Neural cell (in vitro differentiated cells): ENCODE data around the gene OR10K2. TPM values are rescaled to one million over a fixed set of nuclear protein-coding genes. Genes with fewer than 3 reads are reported as not detected.

Source experiments
- H2AFZ ChIP-seq: fragments of 200-600, 300-800 bp; sonication (generic), shearing (Covaris generic); 2 replicates; pipeline ENCODE4 v1.6.0; 2014; ENCODE audit warnings: low read depth, mild to moderate bottlenecking, antibody characterized with exemption, low read length, moderate library complexity
- H3F3A ChIP-seq: fragments of 200-600 bp; shearing (Covaris generic); 2 replicates; pipeline ENCODE4 v1.6.1; 2016; ENCODE audit warnings: mild to moderate bottlenecking, moderate library complexity, mixed read lengths, antibody characterized with exemption, low read length; ENCODE audit not compliant: insufficient read depth, poor library complexity, severe bottlenecking
- H3K27ac ChIP-seq: fragments of 200-600, 300-800 bp; sonication (generic), shearing (Covaris generic); 2 replicates; pipeline ENCODE4 v1.5.1; 2014; ENCODE audit warnings: mild to moderate bottlenecking, low read length, moderate library complexity
- H3K27me3 ChIP-seq: fragments of 300-800, 200-600 bp; sonication (generic), shearing (Covaris generic); 2 replicates; pipeline ENCODE4 v1.6.0; 2014; ENCODE audit warnings: mild to moderate bottlenecking, low read depth, low read length, moderate library complexity; ENCODE audit not compliant: insufficient read depth
- H3K36me3 ChIP-seq: fragments of 300-800, 200-600 bp; sonication (generic), shearing (Covaris generic); 2 replicates; pipeline ENCODE4 v1.5.1; 2014; ENCODE audit warnings: mild to moderate bottlenecking, antibody characterized with exemption, low read length, moderate library complexity; ENCODE audit not compliant: insufficient read depth
- H3K4me2 ChIP-seq: fragments of 300-800, 200-600 bp; sonication (generic), shearing (Covaris generic); 2 replicates; pipeline ENCODE4 v1.6.0; 2014; ENCODE audit warnings: mild to moderate bottlenecking, low read length
- H3K4me3 ChIP-seq: fragments of 300-800, 200-600 bp; sonication (generic), shearing (Covaris generic); 2 replicates; pipeline ENCODE4 v1.5.1; 2014; ENCODE audit warnings: mild to moderate bottlenecking, low read length, moderate library complexity
- H3K79me2 ChIP-seq: fragments of 200-600 bp; shearing (Covaris generic); replicated peaks from 2 replicates; pipeline ENCODE4 v1.6.0; 2014; ENCODE audit warnings: mild to moderate bottlenecking, low read length, moderate library complexity; ENCODE audit not compliant: insufficient read depth
- H3K9ac ChIP-seq: fragments of 300-800, 200-600 bp; sonication (generic), shearing (Covaris generic); 2 replicates; pipeline ENCODE4 v1.6.1; 2016; ENCODE audit warnings: mild to moderate bottlenecking, low read length, mixed read lengths
- H3K9me2 ChIP-seq: fragments of 200-600 bp; shearing (Covaris generic); 2 replicates; pipeline ENCODE4 v1.6.1; 2016; ENCODE audit warnings: mild to moderate bottlenecking, low read length, mixed read lengths; ENCODE audit not compliant: insufficient read depth
- H3K9me3 ChIP-seq: fragments of 200-600, 300-800 bp; sonication (generic), shearing (Covaris generic); 2 replicates; pipeline ENCODE4 v1.6.1; 2016; ENCODE audit warnings: mild to moderate bottlenecking, mixed run types, low read length, moderate library complexity, mixed read lengths
- H4K20me1 ChIP-seq: fragments of 200-600 bp; shearing (Covaris generic); 2 replicates; pipeline ENCODE4 v1.6.1; 2016; ENCODE audit warnings: mild to moderate bottlenecking, mixed run types; ENCODE audit not compliant: insufficient read depth
- EP300 ChIP-seq: fragments of 450-650 bp; conservative IDR thresholded peaks from 2 replicates; pipeline ENCODE4 v1.6.1; 2014; ENCODE audit warnings: antibody characterized with exemption, mild to moderate bottlenecking, moderate library complexity; ENCODE audit not compliant: poor library complexity, severe bottlenecking
- EZH2 ChIP-seq: fragments of 200-600, 300-800 bp; shearing (Covaris generic), sonication (generic); IDR thresholded peaks from 2 replicates; pipeline ENCODE4 v1.6.1; 2014; ENCODE audit warnings: antibody characterized with exemption, low read length, borderline replicate concordance, mild to moderate bottlenecking; ENCODE audit not compliant: insufficient read depth, poor library complexity, severe bottlenecking
- MXI1 ChIP-seq: fragments of 450-650 bp; conservative IDR thresholded peaks from 2 replicates; pipeline ENCODE4 v1.6.1; 2014; ENCODE audit warnings: antibody characterized with exemption, mild to moderate bottlenecking; ENCODE audit not compliant: poor library complexity, severe bottlenecking
- POLR2AphosphoS5 ChIP-seq: IDR thresholded peaks from 2 replicates; pipeline ENCODE4 v1.6.1; 2012
- RAD21 ChIP-seq: fragments of 450-650 bp; conservative IDR thresholded peaks from 2 replicates; pipeline ENCODE4 v1.6.1; 2014; ENCODE audit warnings: antibody characterized with exemption, mild to moderate bottlenecking, moderate library complexity
- REST ChIP-seq: IDR thresholded peaks from 2 replicates; pipeline ENCODE4 v1.6.1; 2012; ENCODE audit warnings: borderline replicate concordance
- SMC3 ChIP-seq: fragments of 450-650 bp; conservative IDR thresholded peaks from 2 replicates; pipeline ENCODE4 v1.6.1; 2014; ENCODE audit warnings: antibody characterized with exemption, mild to moderate bottlenecking, moderate library complexity; ENCODE audit not compliant: poor library complexity
- TAF1 ChIP-seq: IDR thresholded peaks from 2 replicates; pipeline ENCODE4 v1.6.1; 2012; ENCODE audit warnings: low read depth
- polyA plus RNA-seq: library from polyadenylated mRNA; depleted of rRNA; stranded (reverse); fragments of >200 nt; gene quantifications from 2 replicates; pipeline ENCODE4 v1.2.3, GENCODE V29; 2014
- TF ChIP-seq, protein P1 (sequence below): fragments of 450-650 bp; IDR thresholded peaks from 2 replicates; pipeline ENCODE4 v1.5.1; 2014; ENCODE audit warnings: antibody characterized with exemption, mild to moderate bottlenecking, moderate library complexity; ENCODE audit not compliant: poor library complexity, severe bottlenecking

OR10K2 gene
- polyA plus RNA-seq, 1 donor from 2014 or later: not detected

DNA sequence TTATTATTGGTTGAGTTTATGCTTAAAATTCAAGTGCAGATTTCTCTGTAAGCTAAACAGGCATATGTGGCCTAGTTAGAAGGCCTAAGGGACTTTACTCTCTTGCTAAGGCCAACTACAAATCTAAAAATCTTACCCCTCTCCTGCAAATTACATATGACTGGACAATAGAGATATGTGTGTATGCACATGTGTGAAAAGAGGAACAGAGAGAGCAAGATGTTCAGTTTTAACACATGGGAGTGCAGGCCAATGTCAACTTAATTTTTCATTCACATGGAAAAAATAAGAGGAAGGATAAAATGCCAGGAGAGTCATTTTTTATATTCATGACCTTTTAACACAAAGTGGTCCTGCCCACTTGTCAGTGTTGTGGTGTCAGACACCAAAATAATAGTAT, 8.5 kb downstream of the OR10K2 start:
- H3K36me3 ChIP-seq: no peaks in the 10 kb centered on the region
- no peaks in the 10 kb centered on the region for H3K79me2 ChIP-seq
- H2AFZ ChIP-seq: no peak overlapping the region
- no peak overlapping the region for H3K9ac ChIP-seq
- TF ChIP-seq RAD21 (no peak), MXI1 (no peak), POLR2AphosphoS5 (no peak), EZH2 (no peak), REST (no peak), SMC3 (no peak), EP300 (no peak), TAF1 (no peak)
- TF ChIP-seq, protein P1, sequence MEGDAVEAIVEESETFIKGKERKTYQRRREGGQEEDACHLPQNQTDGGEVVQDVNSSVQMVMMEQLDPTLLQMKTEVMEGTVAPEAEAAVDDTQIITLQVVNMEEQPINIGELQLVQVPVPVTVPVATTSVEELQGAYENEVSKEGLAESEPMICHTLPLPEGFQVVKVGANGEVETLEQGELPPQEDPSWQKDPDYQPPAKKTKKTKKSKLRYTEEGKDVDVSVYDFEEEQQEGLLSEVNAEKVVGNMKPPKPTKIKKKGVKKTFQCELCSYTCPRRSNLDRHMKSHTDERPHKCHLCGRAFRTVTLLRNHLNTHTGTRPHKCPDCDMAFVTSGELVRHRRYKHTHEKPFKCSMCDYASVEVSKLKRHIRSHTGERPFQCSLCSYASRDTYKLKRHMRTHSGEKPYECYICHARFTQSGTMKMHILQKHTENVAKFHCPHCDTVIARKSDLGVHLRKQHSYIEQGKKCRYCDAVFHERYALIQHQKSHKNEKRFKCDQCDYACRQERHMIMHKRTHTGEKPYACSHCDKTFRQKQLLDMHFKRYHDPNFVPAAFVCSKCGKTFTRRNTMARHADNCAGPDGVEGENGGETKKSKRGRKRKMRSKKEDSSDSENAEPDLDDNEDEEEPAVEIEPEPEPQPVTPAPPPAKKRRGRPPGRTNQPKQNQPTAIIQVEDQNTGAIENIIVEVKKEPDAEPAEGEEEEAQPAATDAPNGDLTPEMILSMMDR: no peak
- H3K9me3 ChIP-seq: no peaks in the 10 kb centered on the region
- no peaks in the 10 kb centered on the region for H4K20me1 ChIP-seq
- no peak overlapping the region for H3K4me2 ChIP-seq
- no peak overlapping the region for H3K4me3 ChIP-seq
- no peaks in the 10 kb centered on the region for H3F3A ChIP-seq
- H3K9me2 ChIP-seq: no peaks in the 10 kb centered on the region
- H3K27me3 ChIP-seq: no peaks in the 10 kb centered on the region
- no peak overlapping the region for H3K27ac ChIP-seq

- Histone ChIP-seq H3K4me3 (no peak overlapping the region), H4K20me1 (no peaks in the 10 kb centered on the region), H3K36me3 (no peaks in the 10 kb centered on the region), H3K9me2 (no peaks in the 10 kb centered on the region), H3K9ac (no peak overlapping the region), H3K27ac (no peak overlapping the region), H3K9me3 (no peaks in the 10 kb centered on the region), H3K79me2 (no peaks in the 10 kb centered on the region), H3K27me3 (no peaks in the 10 kb centered on the region), H3K4me2 (no peak overlapping the region), H3F3A (no peaks in the 10 kb centered on the region), H2AFZ (no peak overlapping the region)
- no peak for TF ChIP-seq RAD21
- TF ChIP-seq EZH2: no peak
- TF ChIP-seq EP300: no peak
- TF ChIP-seq, protein P1: no peak
- TF ChIP-seq REST: no peak
- TF ChIP-seq MXI1: no peak
- TF ChIP-seq TAF1: no peak
- no peak for TF ChIP-seq POLR2AphosphoS5
- no peak for TF ChIP-seq SMC3
These were observed 11.2 kb downstream of the OR10K2 start for GRCh38 chr1:158414651-158415345.
